ENCODE results near the gene GAS2. TPM values are rescaled to one million over a fixed set of nuclear protein-coding genes. Genes with fewer than 3 reads are reported as not detected.

GAS2 gene
- total and polyA plus RNA-seq, 4 donors, result 0.18 to 2.1 (median 1.1) TPM

Other genes with a start within 250 kb of the GAS2 start
- 1 to 10 TPM; 3.0 to 5.8 TPM for gene FANCF, start 40.8 kb upstream of the GAS2 start, total RNA-seq
- gene FANCF, start 40.8 kb upstream of the GAS2 start, polyA plus RNA-seq, result 1 to 10 TPM; 3.2 to 4.6 TPM
- 10 to 100 TPM; 13.5 to 19.9 TPM for gene SVIP, start 163.2 kb downstream of the GAS2 start, total RNA-seq
- 10 to 100 TPM; 12.5 to 28.4 TPM for gene SVIP, start 163.2 kb downstream of the GAS2 start, polyA plus RNA-seq
- not detected for gene CCDC179, start 193.9 kb downstream of the GAS2 start, total RNA-seq
- gene CCDC179, start 193.9 kb downstream of the GAS2 start, polyA plus RNA-seq, result not detected